ENCODE data around the gene SIAH2. TPM values are rescaled to one million over a fixed set of nuclear protein-coding genes. Genes with fewer than 3 reads are reported as not detected.

Gene SIAH2
- total RNA-seq, 1 experiment from 2014 or later: 25.8 TPM

DNA sequence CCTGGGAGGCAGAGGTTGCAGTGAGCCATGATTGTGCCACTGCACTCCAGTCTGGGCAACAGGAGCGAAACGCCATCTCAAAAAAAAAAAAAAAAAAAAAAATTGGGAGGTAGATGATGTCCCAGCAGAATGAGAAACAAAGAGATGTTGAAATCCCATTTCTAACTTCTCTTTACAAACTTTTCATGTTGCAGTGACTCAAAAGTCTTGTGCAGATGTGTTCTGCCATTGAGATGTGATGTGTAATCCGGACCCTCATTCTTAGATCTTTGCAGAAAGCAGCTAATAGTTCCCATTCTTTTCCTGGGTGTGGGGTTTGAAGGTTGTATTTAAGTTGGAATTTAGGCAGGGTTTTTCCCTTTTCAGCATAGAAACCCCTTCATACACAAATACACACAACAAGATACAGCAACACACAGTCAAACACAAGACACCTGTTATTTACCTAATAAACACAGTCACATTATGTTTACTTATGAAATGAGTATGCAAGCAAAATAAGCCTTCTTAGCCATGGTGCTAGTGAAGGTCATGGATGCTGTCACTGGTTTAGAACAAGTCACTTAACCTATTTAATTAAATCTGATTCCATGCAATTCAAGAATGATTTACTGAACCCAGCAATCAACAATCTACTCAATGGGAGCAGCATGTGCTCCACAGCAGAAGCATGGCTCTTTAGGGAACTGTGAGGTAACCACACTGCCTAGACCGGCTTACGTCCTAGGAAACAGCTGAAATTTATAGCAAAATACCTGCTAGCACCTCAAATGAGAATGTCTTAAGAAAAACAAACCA is 14.9 kb downstream of the SIAH2 start:
- DNase-seq (ENCODE audit: low spot score): no peak

DNA sequence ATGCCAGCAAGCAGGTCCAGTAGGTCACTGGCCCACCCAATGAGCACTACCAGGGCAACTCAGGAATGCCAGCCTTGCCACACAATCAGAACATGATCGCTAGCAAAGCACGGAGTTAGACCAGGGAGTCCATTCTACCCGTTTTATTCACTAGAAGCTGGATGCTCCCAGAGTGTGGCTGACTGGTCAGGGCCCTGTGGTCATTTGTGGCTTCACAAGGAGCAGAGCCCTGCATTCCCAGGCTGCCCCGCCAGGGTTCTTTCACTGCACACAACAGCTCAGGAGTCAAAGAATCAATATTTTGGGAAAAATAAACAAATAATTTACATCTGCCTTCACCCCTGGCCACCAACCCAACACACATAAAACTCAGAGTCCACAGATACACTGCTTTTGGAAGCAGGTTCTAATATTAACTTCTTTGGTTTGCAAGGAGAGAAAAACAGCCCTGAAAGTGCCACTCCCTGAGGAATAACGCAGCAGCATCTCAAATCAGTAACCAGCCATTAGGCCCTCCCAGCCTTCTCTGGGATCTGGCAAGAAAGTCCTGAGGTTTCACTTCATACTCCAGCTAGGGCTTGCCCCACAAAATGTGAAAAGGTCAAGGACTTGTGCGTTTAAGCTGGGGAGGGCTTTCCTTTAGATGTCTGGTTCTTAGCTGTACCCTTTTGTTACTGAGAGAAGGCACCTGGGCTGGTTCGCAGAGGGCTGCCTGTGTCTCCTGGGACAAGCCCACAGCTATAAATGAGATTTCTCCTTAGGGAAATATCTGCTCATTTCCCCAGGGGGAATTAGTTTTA is 16.0 kb downstream of the SIAH2 start:
- DNase-seq (ENCODE audit: low spot score): no peak

DNA sequence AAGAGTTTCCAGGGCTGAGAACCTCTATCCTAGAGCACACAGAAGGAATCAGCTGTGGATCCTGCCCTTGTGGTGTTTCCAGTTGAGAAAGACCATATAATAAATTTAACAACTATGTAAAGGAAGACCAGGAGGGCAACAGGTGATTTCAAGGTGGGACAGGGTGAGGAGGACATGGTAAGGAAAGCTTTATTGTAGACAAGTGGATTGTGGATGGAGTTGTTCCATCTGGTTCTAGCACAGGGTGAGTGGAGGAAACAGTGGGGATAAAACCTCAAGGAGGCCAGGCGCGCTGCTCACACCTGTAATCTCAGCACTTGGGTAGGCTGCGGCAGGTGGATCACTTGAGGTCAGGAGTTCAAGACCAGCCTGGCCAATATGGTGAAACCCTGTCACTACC is 17.1 kb downstream of the SIAH2 start:
- no peak for DNase-seq (ENCODE audit: low spot score)

DNA sequence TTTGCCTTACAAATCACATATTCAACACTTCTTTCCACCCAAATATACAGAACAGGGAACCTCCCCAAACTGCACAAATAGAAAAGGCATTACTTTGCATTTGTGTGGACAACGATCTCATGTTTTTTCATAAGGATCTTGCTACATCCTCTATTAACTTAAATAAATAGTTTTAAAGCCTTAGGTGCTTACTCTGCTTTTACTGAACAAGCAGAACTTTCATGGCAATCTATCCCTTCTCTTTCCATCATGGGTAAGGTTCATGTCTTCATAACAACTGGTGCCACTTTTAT is 18.1 kb downstream of the SIAH2 start:
- DNase-seq (ENCODE audit: low spot score): no peak

DNA sequence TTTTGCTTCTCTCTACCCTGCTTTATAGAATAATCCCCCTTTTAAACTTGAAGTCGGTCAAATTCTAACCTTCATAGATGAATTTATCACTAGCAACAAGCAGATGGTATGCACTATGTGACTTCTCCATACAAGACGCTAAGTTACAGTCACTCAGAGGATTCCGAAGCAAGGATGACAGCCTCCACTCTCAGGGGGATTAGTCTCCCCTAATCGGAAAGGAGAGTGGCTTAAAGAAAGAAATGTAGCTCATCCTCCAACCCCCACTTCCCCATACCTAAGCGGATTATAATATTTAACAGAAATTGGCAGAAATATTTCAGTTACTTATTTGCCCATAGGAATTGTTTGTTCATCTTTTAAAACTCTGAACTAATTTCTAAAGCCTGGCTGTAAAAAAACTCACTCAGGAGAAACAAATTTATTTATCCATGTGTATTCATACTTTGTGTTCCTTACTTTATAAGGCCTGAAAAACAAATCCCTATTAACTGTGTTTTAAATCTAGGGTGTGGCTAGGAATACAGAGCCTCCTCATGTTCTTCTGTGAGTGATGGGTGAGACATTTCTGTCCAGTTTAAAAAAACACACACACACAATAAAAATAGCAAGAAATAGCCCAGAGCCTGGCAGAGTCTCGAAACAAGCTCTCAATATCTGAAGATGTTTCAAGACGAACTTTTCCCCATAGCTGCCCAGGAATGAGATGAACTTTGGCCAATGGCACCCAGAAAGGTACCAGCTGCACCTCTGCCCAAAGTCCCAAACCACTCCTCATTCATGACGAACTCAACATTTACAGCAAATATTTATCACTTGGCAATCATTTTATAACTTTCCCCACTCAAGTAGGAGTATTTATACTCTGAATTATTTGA is 18.7 kb downstream of the SIAH2 start:
- no peak for DNase-seq (ENCODE audit: low spot score)

DNA sequence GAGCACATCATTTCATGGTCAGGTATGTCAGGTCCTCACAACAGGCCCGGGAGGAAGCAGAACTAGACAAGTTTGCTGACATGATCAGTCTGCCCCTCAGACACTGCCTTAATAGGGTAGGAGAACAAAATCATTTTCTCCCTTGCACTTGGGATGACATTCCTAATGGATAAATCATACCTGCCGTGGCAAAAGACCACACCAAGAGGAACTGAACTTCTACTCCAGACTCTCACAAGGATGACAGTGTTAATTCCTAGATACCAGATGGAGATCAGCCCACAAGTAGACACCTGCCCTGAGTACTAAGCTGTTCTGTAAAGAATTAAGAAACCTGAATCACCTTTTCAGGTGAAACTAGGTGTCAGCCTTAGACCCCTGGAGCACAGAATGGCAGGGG is 19.5 kb downstream of the SIAH2 start:
- DNase-seq (ENCODE audit: low spot score): peak; percentile 42

DNA sequence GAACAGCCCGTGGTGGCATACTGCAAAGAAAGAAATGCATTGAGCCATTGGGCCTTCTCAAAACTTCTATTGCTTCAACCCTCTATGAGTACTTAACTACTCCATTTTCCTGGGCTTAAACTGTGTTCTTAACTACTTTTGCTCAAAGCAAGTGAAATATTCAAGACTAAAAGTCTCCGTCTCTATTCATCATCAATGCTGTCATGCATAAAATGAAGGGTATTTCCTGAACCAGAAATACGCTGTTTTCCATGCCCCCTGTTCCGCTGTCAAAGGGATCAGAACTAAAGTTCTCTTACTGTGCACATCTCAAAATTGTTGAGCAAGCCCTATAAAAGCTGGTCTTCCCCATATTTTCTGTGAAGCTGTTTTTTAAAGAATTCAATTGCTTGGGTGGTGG is 20.3 kb downstream of the SIAH2 start:
- no peak for DNase-seq (ENCODE audit: low spot score)

DNA sequence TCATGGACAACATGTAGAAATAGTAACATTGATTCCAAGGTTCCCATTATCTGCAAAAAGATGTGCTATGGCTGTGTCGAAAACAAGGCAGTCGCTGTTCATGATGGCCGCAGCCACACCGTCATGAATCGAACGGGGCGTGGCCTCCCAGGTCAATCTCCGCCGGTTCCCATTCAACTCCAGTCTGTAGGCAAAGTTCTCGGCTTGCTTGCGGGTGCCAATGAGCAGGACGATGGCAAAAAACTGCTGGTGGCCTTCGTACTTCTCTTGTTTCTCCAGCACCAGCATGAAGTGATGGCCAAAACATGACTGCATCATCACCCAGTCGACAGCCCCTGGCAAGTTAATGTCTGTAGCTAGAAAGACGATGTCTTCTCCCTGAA is 20.8 kb downstream of the SIAH2 start:
- no peak for DNase-seq (ENCODE audit: low spot score)

DNA sequence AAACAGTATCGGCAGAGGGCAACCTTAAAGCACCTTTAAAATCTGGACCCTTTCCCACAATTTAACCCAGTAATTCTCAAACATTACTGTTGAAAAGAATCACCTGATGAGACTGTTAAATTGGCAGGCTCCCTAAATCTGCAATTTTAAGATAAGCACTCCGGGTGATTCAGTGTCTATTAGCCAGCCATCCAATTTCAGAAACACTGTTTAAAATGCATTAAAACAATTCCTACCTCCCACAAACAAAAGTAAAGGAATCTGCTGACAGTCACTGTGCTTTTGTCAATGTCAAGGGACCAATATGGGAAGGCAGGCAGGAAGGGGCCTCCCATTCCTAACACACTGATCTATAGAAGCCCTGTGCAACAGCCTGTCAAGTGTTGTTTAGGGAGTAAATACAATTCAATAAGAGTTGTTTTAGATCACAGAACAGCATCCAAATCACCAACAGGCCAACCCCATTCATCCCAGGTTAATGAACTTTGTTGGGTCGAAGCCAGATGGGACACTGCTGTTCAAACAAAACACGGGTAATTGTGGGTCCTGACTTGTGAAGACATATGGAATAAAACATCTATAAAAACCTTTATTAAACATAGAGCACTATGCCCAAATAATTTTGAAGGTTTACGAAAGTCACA is 21.4 kb downstream of the SIAH2 start:
- no peak for DNase-seq (ENCODE audit: low spot score)

DNA sequence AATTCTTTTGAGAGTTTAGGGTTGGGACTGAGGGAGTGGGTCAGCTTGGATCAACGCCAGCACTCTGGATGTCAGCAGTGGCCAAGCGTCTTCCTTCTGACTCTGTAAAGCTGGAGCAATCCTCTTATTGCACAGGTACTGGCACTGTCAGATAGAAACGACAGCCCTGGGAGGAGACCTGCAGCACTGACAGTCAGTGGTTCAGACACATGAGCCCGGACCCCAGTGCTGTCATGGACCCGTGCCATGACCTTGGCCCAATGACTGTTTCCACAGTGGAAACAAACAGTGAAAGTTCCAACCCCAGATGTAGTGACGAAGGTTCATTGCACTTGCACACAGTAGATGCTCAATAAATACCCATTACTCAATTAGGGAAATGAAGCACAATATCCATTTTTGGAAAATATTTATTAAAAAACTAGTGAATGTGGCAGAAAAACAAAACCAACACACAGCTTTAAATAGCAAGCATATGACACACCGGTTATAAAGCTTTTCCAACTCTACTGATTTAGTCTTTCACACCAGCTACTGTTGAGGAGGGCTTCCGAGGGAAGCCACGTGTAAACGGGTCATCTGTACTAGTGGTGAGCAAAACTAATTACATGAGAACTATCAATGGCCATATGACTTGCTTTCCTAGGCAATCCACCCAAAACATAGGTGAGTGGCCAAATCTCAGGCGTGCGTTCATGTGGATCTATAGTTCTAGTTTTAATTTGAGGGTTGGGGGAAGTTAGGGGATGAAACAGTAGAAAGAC is 22.1 kb downstream of the SIAH2 start:
- no peak for DNase-seq (ENCODE audit: low spot score)

DNA sequence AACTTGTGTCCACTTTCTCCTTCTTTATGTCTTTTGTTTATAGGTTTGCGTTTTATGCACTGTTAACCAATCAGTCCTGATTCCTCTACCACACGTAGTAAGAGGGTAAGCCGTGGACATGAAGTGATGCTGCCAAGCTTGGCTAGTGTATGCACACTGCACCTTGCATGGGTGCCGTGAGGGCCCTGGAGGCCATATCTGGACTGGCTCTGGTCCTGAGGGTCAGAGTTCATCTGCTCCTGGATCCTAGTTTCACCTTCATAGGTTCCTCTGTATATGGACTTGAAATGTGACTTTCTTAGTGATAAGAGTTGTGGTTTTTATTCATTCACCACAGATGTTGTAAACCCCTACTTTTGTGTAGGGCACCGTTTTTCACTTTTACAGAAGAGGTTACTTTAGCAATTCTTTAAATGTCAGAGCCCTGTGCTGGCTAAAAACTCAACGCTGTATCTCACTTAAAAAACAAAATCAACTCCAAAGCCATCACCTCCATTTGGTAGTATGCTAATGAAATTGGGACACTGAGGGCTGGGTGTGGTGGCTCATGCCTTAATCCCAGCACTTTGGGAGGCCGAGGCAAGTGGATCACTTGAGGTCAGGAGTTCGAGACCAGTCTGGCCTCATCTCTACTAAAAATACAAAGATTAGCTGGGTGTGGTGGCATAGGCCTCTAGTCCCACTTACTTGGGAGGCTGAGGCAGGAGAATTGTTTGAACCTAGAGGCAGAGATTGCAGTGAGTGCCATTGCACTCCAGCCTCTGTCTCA is 22.9 kb downstream of the SIAH2 start:
- no peak for DNase-seq (ENCODE audit: low spot score)

DNA sequence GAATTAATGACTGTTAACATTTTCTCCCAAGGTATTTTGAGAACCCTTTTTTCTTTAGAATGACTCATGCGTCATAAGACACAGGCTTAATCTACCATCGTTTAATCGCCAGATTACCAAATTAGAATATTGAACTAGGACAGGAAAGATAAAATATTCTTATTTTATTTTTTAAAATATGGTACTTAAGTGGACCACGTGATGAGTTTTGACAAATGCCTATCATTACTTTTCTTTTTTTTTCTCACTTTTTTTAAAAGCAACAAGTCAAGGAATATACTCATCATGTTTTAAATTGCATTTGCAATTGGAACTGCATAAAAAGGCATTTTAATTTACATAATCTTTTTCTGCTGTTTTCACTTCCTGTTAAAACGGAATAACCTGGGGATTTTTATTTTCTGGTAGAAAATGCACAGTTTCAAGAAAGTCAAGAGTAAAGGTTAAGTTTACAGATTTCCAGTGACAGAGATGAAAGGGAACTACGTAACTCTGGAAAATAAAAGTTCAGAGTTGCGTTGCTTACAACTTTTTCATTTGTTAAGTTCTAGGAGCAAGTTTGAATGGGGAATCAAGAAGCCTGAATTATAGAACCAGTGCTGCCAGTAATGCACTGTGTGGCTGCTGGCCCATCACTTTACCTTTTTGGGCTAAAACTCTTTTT is 23.6 kb downstream of the SIAH2 start:
- no peak for DNase-seq (ENCODE audit: low spot score)

DNA sequence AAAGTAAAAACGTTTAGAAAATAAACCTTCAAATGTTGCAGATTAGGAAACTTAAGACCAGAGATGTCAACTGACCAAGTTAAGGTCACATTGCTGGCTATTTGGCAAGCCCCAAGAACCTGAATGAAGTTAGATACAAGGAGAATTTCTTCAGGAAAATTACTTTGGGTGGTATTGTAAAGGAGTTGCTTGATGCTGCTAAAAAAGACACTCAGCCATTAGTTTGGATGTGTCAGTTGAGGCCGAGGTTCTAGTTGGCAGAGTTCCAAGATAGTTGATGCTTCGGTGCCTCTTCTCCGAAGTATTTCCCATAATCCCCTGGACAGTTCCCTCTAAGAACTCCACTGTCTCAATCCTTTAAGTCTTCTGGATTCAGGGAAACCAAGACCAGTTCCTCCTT is 24.3 kb downstream of the SIAH2 start:
- no peak for DNase-seq (ENCODE audit: low spot score)

DNA sequence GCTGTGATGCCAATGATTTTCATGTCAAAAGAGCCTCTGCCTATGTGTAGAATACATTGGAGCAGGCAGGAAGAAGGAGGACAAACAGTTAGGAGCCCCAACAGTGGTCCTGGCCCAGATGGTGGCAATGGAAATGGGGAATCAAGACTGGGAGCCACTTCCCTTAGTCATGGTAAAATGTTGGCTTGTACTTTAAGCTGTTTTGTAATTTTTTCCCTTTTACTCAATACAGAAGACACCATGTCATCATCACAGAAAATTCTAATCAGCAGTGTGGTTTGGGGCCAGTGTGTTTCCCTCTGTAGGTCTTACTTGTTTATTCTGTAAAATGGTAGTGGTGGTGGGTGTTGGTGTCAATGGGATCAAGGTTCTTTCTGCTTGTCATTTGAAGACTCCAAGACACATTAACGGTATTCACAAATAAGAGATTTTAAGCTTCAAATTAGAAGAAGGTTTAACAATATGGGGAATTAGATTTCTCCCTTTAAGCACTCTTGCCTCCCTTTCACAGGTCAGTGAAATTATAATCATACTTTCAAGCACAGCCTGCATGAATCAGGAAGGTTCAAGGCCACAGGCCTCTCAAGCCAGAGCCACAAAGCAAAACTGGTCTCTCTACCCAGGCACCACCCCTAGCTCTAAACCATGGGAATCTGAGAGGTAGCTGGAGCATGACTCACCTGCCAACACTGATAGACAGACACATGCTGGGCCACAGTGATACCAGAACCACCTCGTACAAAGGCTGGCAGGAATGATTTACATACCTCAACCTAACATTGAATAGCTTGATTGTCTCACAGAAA is 24.9 kb downstream of the SIAH2 start:
- DNase-seq (ENCODE audit: low spot score): peak; percentile 52

DNA sequence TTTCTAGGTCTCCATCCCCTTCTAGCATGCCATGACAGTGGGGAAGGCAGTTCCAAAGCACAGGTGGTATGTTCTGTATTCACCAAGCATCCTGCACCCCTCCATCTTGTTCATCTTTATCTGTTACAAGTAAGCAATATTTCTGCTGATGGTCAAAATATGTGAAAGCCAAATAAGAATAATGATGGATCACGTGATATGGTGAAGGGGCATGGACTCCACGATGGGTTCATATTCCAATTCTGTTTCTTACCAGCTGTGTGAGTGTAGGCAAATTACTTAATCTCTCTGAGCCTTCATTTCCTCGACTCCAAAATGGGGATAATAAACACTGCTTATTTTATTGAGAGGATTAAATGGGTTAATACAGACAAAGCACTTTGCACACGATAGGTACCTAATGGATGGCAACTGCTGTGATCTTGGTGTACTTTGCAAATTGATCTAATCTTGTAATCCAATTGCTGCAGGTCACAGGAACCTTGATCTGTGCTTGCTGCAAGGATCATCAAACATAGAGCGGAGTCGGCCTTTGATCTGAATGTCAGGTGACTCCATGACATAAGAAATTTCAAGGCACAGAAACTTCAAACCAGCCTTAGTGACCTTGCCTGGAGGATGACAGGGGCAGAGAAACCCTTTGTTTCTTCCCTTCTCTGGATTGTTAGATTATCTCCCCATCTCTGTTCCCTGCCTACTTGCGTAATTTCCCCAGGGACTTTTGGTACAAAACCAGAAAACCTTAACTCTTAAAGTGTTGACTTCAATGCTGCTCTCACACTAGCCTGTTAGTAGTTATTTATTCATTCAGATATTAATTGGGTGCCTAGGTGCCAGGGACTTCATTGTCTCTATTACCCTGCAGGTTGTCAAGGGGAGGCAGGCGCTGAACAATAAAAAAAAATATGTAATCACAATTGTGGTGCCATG is 25.8 kb downstream of the SIAH2 start:
- DNase-seq (ENCODE audit: low spot score): no peak

DNA sequence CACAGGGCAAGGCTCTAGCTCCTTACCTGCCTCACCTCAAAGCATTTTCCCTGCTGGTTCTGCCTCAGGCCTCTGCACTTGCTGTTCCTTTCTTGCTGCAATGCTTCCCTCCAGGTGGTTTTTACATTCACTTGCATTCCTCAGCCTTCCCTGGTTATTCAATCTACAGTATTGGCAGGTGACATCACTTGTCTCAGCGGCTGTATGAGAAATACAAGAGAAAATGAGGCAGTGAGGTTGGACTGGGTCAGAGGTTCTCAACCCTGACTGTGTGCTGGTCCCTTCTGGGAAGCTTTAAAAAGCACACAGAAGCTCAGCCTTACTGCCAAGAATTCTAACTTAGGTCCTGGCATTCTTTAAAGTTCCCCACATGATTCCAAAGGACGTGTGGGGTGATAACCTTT is 26.7 kb downstream of the SIAH2 start:
- no peak for DNase-seq (ENCODE audit: low spot score)

DNA sequence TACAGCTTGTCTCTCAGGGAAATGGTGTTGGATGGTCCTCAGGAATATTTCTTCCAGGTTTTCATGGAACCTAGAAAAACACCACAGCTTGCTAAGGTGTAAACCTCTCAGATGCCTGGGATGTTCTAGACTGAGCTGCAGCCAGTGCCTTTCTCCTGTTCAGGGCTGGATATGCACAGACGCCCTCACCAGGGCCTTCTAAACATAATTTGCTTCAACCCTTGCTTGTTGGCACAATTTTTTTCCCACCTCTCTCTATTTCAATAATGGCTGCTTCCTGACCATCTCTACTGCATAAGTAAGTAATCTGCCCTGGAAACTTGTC is 28.2 kb downstream of the SIAH2 start:
- no peak for DNase-seq (ENCODE audit: low spot score)

Data from A172 (cell line).